ENCODE data around the gene PLAGL1.
A peak's percentile ranks its signal among the peaks of the same experiment; 100 is the strongest.
"Not testable (repeated sequence)": the region's sequence is repeated elsewhere in the genome, so short reads cannot be mapped to it uniquely, and the experiment has no call there.

PLAGL1 gene

DNA sequence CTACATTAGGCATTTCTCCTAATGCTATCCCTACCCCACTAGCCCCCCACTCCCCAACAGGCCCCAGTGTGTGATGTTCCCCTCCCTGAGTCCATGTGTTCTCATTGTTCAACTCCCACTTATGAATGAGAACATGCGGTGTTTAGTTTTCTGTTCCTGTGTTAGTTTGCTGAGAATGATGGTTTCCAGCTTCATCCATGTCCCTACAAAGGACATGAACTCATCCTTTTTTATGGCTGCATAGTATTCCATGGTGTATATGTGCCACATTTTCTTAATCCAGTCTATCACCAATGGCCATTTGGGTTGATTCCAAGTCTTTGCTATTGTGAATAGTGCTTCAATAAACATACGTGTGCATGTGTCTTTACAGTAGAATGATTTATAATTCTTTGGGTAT, 1.6 kb upstream of the PLAGL1 start:
- not testable (repeated sequence) for H3K27ac ChIP-seq (ENCODE audit: low read depth, low read length); H3K36me3 ChIP-seq (ENCODE audit: control insufficient read depth in 1 of 2, insufficient read depth in 2 of 2, low read length in 2 of 2); H3K4me3 ChIP-seq (ENCODE audit: low read depth in 1 of 2, low read length in 2 of 2); H3K27me3 ChIP-seq (ENCODE audit: control insufficient read depth in 1 of 2, insufficient read depth in 2 of 2, low read length in 2 of 2); H3K4me1 ChIP-seq (ENCODE audit: control insufficient read depth in 1 of 2, insufficient read depth in 2 of 2, low read length in 2 of 2); H3K9ac ChIP-seq (ENCODE audit: low read depth in 1 of 2, low read length in 2 of 2); H3K9me3 ChIP-seq (ENCODE audit: control insufficient read depth in 1 of 2, low read length in 2 of 2)

GRCh38 chr6:144008846-144009245, 787 bp upstream of the PLAGL1 start:
- H3K4me1 ChIP-seq (ENCODE audit: control insufficient read depth in 1 of 2, insufficient read depth in 2 of 2, low read length in 2 of 2) = no peaks in the 10 kb centered on the region
- peak overlapping the region in 1 of 2 donors; percentile 71 for H3K4me3 ChIP-seq (ENCODE audit: low read depth in 1 of 2, low read length in 2 of 2)
- peak overlapping the region in 1 of 2 donors; percentile 43 for H3K9ac ChIP-seq (ENCODE audit: low read depth in 1 of 2, low read length in 2 of 2)
- no peak overlapping the region for H3K27ac ChIP-seq (ENCODE audit: low read depth, low read length)
- H3K27me3 ChIP-seq (ENCODE audit: control insufficient read depth in 1 of 2, insufficient read depth in 2 of 2, low read length in 2 of 2) = no peaks in the 10 kb centered on the region
- H3K9me3 ChIP-seq (ENCODE audit: control insufficient read depth in 1 of 2, low read length in 2 of 2) = no peaks in the 10 kb centered on the region
- H3K36me3 ChIP-seq (ENCODE audit: control insufficient read depth in 1 of 2, insufficient read depth in 2 of 2, low read length in 2 of 2) = no peaks in the 10 kb centered on the region

GRCh38 chr6:144007478-144008119, 460 bp downstream of the PLAGL1 start:
- Histone ChIP-seq H3K4me1 (ENCODE audit: control insufficient read depth in 1 of 2, insufficient read depth in 2 of 2, low read length in 2 of 2) (no peaks in the 10 kb centered on the region), H3K4me3 (ENCODE audit: low read depth in 1 of 2, low read length in 2 of 2) (peak overlapping the region; percentile 65 to 71), H3K36me3 (ENCODE audit: control insufficient read depth in 1 of 2, insufficient read depth in 2 of 2, low read length in 2 of 2) (no peaks in the 10 kb centered on the region), H3K27ac (ENCODE audit: low read depth, low read length) (no peak overlapping the region), H3K9me3 (ENCODE audit: control insufficient read depth in 1 of 2, low read length in 2 of 2) (peaks cover 0 to under 1% of the 10 kb centered on the region in 2 donors), H3K9ac (ENCODE audit: low read depth in 1 of 2, low read length in 2 of 2) (peak overlapping the region; percentile 32 to 36), H3K27me3 (ENCODE audit: control insufficient read depth in 1 of 2, insufficient read depth in 2 of 2, low read length in 2 of 2) (no peaks in the 10 kb centered on the region)

DNA sequence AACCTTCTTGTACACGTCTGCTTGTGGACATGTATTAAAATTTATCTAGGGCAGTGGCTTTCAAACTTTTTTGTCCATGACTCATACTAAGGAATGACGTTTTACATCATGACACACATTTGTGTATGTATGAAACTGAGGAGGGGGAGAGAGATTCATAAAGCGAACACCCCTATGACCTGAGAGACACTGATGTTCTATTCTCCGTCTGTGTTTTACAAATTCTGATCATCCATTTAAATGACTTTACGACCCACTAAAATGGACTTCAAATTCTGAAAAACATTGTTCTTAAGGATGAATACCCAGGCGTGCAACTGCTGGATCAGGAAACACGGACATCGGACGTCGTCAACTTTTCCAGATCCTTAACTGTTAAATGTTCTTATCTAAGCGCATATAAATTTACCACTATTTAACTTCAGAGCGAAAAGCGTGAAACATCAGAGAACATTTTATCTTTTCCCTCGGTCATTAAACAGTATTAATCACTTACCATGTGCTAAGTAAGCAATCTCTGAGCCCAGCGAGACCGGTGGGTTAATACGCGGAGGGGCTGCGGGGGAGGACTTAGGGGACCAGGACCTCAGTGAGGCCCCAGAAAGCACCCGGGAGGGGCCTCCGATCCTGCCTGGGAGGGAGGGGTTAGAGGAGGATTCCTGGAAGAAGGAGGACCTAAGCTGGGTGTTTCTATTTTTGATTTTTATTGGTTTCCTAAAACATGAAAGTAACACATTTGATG, 1.2 kb downstream of the PLAGL1 start:
- Histone ChIP-seq H3K36me3 (ENCODE audit: control insufficient read depth in 1 of 2, insufficient read depth in 2 of 2, low read length in 2 of 2) (no peaks in the 10 kb centered on the region), H3K9me3 (ENCODE audit: control insufficient read depth in 1 of 2, low read length in 2 of 2) (peaks cover 0 to 6% of the 10 kb centered on the region in 2 donors), H3K4me1 (ENCODE audit: control insufficient read depth in 1 of 2, insufficient read depth in 2 of 2, low read length in 2 of 2) (no peaks in the 10 kb centered on the region), H3K4me3 (ENCODE audit: low read depth in 1 of 2, low read length in 2 of 2) (peak overlapping the region; percentile 65 to 71), H3K27ac (ENCODE audit: low read depth, low read length) (no peak overlapping the region), H3K9ac (ENCODE audit: low read depth in 1 of 2, low read length in 2 of 2) (peak overlapping the region in 1 of 2 donors; percentile 36), H3K27me3 (ENCODE audit: control insufficient read depth in 1 of 2, insufficient read depth in 2 of 2, low read length in 2 of 2) (no peaks in the 10 kb centered on the region)

- no peaks in the 10 kb centered on the region for H3K27me3 ChIP-seq (ENCODE audit: control insufficient read depth in 1 of 2, insufficient read depth in 2 of 2, low read length in 2 of 2)
- no peak overlapping the region for H3K9ac ChIP-seq (ENCODE audit: low read depth in 1 of 2, low read length in 2 of 2)
- no peak overlapping the region for H3K4me3 ChIP-seq (ENCODE audit: low read depth in 1 of 2, low read length in 2 of 2)
- H3K4me1 ChIP-seq (ENCODE audit: control insufficient read depth in 1 of 2, insufficient read depth in 2 of 2, low read length in 2 of 2) = no peaks in the 10 kb centered on the region
- H3K27ac ChIP-seq (ENCODE audit: low read depth, low read length) = no peak overlapping the region
- no peaks in the 10 kb centered on the region for H3K36me3 ChIP-seq (ENCODE audit: control insufficient read depth in 1 of 2, insufficient read depth in 2 of 2, low read length in 2 of 2)
- peaks cover 0 to 15% of the 10 kb centered on the region in 2 donors for H3K9me3 ChIP-seq (ENCODE audit: control insufficient read depth in 1 of 2, low read length in 2 of 2)
Measured at GRCh38 chr6:143999406-143999805, 8.7 kb downstream of the PLAGL1 start.

DNA sequence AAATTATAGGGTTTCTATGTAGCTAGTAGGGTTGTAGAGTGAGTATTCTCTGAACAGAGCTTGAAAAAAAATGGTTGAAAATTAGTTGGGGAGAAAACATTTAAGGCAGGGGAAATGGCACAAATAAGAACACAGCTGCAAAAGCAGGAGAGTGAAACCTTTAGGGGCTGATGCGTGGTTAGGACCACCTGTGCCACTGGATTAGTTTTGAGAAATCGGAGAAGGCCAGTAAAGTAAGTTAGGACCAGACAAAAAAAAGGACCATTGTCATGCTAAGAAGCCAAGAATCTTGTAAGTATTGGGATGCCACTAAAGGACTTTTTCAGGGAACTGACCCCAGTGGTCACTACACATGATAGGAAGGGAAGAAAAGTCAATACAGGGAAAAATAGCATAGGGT, 9.4 kb downstream of the PLAGL1 start:
- H3K27me3 ChIP-seq (ENCODE audit: control insufficient read depth in 1 of 2, insufficient read depth in 2 of 2, low read length in 2 of 2) = no peaks in the 10 kb centered on the region
- no peaks in the 10 kb centered on the region for H3K36me3 ChIP-seq (ENCODE audit: control insufficient read depth in 1 of 2, insufficient read depth in 2 of 2, low read length in 2 of 2)
- peaks cover 3 to 15% of the 10 kb centered on the region in 2 donors for H3K9me3 ChIP-seq (ENCODE audit: control insufficient read depth in 1 of 2, low read length in 2 of 2)
- no peak overlapping the region for H3K27ac ChIP-seq (ENCODE audit: low read depth, low read length)
- no peak overlapping the region for H3K4me3 ChIP-seq (ENCODE audit: low read depth in 1 of 2, low read length in 2 of 2)
- H3K4me1 ChIP-seq (ENCODE audit: control insufficient read depth in 1 of 2, insufficient read depth in 2 of 2, low read length in 2 of 2) = no peaks in the 10 kb centered on the region
- no peak overlapping the region for H3K9ac ChIP-seq (ENCODE audit: low read depth in 1 of 2, low read length in 2 of 2)

- no peak overlapping the region for H3K4me3 ChIP-seq (ENCODE audit: low read depth in 1 of 2, low read length in 2 of 2)
- no peaks in the 10 kb centered on the region for H3K27me3 ChIP-seq (ENCODE audit: control insufficient read depth in 1 of 2, insufficient read depth in 2 of 2, low read length in 2 of 2)
- no peak overlapping the region for H3K9ac ChIP-seq (ENCODE audit: low read depth in 1 of 2, low read length in 2 of 2)
- H3K9me3 ChIP-seq (ENCODE audit: control insufficient read depth in 1 of 2, low read length in 2 of 2) = peaks cover 0 to 3% of the 10 kb centered on the region in 2 donors
- no peaks in the 10 kb centered on the region for H3K36me3 ChIP-seq (ENCODE audit: control insufficient read depth in 1 of 2, insufficient read depth in 2 of 2, low read length in 2 of 2)
- no peaks in the 10 kb centered on the region for H3K4me1 ChIP-seq (ENCODE audit: control insufficient read depth in 1 of 2, insufficient read depth in 2 of 2, low read length in 2 of 2)
- no peak overlapping the region for H3K27ac ChIP-seq (ENCODE audit: low read depth, low read length)
Measured at GRCh38 chr6:143993965-143994646, 14.0 kb downstream of the PLAGL1 start.

GRCh38 chr6:143992285-143992684, 15.8 kb downstream of the PLAGL1 start:
- no peak overlapping the region for H3K9ac ChIP-seq (ENCODE audit: low read depth in 1 of 2, low read length in 2 of 2)
- H3K27ac ChIP-seq (ENCODE audit: low read depth, low read length) = no peak overlapping the region
- H3K36me3 ChIP-seq (ENCODE audit: control insufficient read depth in 1 of 2, insufficient read depth in 2 of 2, low read length in 2 of 2) = no peaks in the 10 kb centered on the region

GRCh38 chr6:143986463-143987065, 21.5 kb downstream of the PLAGL1 start:
- H3K27ac ChIP-seq (ENCODE audit: low read depth, low read length) = no peak overlapping the region
- peaks cover 0 to 9% of the 10 kb centered on the region in 2 donors for H3K4me1 ChIP-seq (ENCODE audit: control insufficient read depth in 1 of 2, insufficient read depth in 2 of 2, low read length in 2 of 2)
- no peaks in the 10 kb centered on the region for H3K27me3 ChIP-seq (ENCODE audit: control insufficient read depth in 1 of 2, insufficient read depth in 2 of 2, low read length in 2 of 2)
- no peaks in the 10 kb centered on the region for H3K36me3 ChIP-seq (ENCODE audit: control insufficient read depth in 1 of 2, insufficient read depth in 2 of 2, low read length in 2 of 2)
- no peaks in the 10 kb centered on the region for H3K9me3 ChIP-seq (ENCODE audit: control insufficient read depth in 1 of 2, low read length in 2 of 2)
- H3K9ac ChIP-seq (ENCODE audit: low read depth in 1 of 2, low read length in 2 of 2) = no peak overlapping the region
- H3K4me3 ChIP-seq (ENCODE audit: low read depth in 1 of 2, low read length in 2 of 2) = no peak overlapping the region

More at GRCh38 chr6:143992285-143992684, 15.8 kb downstream of the PLAGL1 start:
- Histone ChIP-seq H3K27me3 (ENCODE audit: control insufficient read depth in 1 of 2, insufficient read depth in 2 of 2, low read length in 2 of 2) (no peaks in the 10 kb centered on the region), H3K4me1 (ENCODE audit: control insufficient read depth in 1 of 2, insufficient read depth in 2 of 2, low read length in 2 of 2) (no peaks in the 10 kb centered on the region), H3K9me3 (ENCODE audit: control insufficient read depth in 1 of 2, low read length in 2 of 2) (peaks cover 0 to 3% of the 10 kb centered on the region in 2 donors), H3K4me3 (ENCODE audit: low read depth in 1 of 2, low read length in 2 of 2) (no peak overlapping the region)

DNA sequence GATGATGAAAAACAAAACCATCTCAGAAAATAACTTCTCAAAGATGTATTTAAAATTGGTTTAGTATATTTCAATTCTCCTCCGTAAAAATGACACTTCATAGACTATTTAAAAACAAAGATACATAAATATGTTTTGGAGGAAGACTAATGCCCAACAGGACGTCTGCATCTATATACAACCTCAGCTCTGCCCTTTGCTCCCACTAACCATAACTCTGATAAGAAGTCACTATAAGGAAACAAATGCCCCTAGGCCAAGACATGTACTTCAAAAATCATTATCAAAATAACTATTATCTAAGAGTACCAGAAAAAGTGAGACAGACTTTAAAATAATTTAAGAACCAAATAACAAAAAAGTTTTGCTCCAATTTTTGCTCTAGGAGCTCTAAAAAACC, 23.4 kb downstream of the PLAGL1 start:
- H3K9me3 ChIP-seq (ENCODE audit: control insufficient read depth in 1 of 2, low read length in 2 of 2) = no peaks in the 10 kb centered on the region
- no peak overlapping the region for H3K9ac ChIP-seq (ENCODE audit: low read depth in 1 of 2, low read length in 2 of 2)
- H3K27ac ChIP-seq (ENCODE audit: low read depth, low read length) = no peak overlapping the region
- H3K27me3 ChIP-seq (ENCODE audit: control insufficient read depth in 1 of 2, insufficient read depth in 2 of 2, low read length in 2 of 2) = no peaks in the 10 kb centered on the region
- H3K36me3 ChIP-seq (ENCODE audit: control insufficient read depth in 1 of 2, insufficient read depth in 2 of 2, low read length in 2 of 2) = no peaks in the 10 kb centered on the region
- H3K4me1 ChIP-seq (ENCODE audit: control insufficient read depth in 1 of 2, insufficient read depth in 2 of 2, low read length in 2 of 2) = peaks cover 0 to 9% of the 10 kb centered on the region in 2 donors
- no peak overlapping the region for H3K4me3 ChIP-seq (ENCODE audit: low read depth in 1 of 2, low read length in 2 of 2)

Data from duodenal mucosa (tissue), 2 donors.